Left ventricle myocardium inferior (tissue), 1 donor: Measurements from ENCODE around the gene JDP2. TPM values are rescaled to one million over a fixed set of nuclear protein-coding genes. Genes with fewer than 3 reads are reported as not detected.

ENCODE experiments used
- DNase-seq: peaks from one replicate; pipeline ENCODE4 v3.0.0-alpha.2; 2020
- H3K27ac ChIP-seq: fragments of 200-600 bp; replicated peaks from 2 replicates; pipeline ENCODE4 v1.8.0; 2021
- H3K27me3 ChIP-seq: fragments of 200-600 bp; 2 replicates; pipeline ENCODE4 v1.8.0; 2021; ENCODE audit warnings: low read depth
- H3K36me3 ChIP-seq: fragments of 200-600 bp; 2 replicates; pipeline ENCODE4 v1.8.0; 2021
- H3K4me1 ChIP-seq: fragments of 200-600 bp; 2 replicates; pipeline ENCODE4 v1.8.0; 2021
- H3K4me3 ChIP-seq: fragments of 200-600 bp; 2 replicates; pipeline ENCODE4 v1.8.0; 2021; ENCODE audit warnings: mild to moderate bottlenecking, moderate library complexity
- H3K9me3 ChIP-seq: fragments of 200-600 bp; replicated peaks from 2 replicates; pipeline ENCODE4 v1.8.0; 2021
- intact Hi-C: fragments of 100-400 bp; cut with micrococcal nuclease; formaldehyde crosslinking; loops from one replicate; pipeline ENCODE4 v1.11.0; 2022
- total RNA-seq: library from RNA; stranded (reverse); fragmentation: NEBNext Ultra II Directional; extraction: Animal tissue kit (Norgen Biotek cat#: 25700); gene quantifications from one replicate; pipeline ENCODE4 v1.2.1, GENCODE V29; 2021
- TF ChIP-seq, protein P1 (sequence below): fragments of 200-600 bp; IDR thresholded peaks from 2 replicates; pipeline ENCODE4 v1.8.0; 2021; ENCODE audit warnings: antibody characterized with exemption, mild to moderate bottlenecking, borderline replicate concordance
- donor health status: DM: no; HTN: yes; CAD: no; lungs with severe emphysema.

JDP2 gene
- total RNA-seq, 1 donor from 2014 or later: 21.9 TPM

DNA sequence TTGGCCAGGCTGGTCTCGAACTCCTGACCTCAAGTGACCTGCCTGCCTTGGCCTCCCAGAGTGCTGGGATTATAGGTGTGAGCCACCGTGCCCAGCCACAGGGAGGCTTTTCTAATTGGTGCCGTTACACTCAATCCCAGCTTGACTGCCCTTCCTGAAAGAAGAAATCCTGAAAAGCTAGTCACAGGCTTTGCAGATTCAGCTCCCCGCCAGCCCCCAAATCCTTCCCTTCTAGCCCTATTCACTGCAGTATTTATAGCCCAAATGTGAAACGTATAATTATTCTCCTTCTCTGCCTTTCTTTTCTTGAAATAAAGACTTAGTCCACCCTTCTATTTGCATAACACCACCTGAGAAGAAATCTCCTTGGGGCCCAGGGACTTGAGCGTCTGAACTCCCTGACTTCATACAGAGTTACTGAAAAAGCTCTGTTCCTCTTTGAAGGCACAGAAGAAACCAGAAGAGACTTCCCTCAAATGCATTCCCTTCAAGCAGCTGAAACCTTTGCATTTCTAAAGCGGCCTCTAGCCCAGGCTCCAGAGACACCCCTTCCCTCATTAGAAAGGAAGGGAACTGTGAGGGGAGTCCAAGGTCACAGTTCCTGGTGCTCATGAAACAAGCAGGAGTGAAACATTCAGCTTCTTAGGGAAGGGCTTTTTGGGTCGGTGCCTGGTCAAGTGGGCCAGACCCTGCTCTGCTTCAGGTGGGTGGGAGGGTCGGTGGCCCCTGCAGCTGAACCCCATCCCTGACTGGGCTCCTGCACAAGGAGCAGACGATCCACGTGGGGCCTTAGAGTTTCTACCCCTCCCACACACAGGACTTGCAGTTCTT, 52.2 kb downstream of the JDP2 start:
- Histone ChIP-seq H3K36me3 (peaks cover 7% of the 10 kb centered on the region), H3K4me1 (peaks cover 8% of the 10 kb centered on the region), H3K27me3 (no peaks in the 10 kb centered on the region), H3K27ac (no peak overlapping the region), H3K9me3 (no peaks in the 10 kb centered on the region), H3K4me3 (no peak overlapping the region)
- intact Hi-C loops: loop anchor here (10.0 kb wide), 1 partner anchor 345 kb away; no protein-coding TSS in a partner anchor
- TF ChIP-seq, protein P1, sequence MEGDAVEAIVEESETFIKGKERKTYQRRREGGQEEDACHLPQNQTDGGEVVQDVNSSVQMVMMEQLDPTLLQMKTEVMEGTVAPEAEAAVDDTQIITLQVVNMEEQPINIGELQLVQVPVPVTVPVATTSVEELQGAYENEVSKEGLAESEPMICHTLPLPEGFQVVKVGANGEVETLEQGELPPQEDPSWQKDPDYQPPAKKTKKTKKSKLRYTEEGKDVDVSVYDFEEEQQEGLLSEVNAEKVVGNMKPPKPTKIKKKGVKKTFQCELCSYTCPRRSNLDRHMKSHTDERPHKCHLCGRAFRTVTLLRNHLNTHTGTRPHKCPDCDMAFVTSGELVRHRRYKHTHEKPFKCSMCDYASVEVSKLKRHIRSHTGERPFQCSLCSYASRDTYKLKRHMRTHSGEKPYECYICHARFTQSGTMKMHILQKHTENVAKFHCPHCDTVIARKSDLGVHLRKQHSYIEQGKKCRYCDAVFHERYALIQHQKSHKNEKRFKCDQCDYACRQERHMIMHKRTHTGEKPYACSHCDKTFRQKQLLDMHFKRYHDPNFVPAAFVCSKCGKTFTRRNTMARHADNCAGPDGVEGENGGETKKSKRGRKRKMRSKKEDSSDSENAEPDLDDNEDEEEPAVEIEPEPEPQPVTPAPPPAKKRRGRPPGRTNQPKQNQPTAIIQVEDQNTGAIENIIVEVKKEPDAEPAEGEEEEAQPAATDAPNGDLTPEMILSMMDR: no peak
- DNase-seq: no peak

DNA sequence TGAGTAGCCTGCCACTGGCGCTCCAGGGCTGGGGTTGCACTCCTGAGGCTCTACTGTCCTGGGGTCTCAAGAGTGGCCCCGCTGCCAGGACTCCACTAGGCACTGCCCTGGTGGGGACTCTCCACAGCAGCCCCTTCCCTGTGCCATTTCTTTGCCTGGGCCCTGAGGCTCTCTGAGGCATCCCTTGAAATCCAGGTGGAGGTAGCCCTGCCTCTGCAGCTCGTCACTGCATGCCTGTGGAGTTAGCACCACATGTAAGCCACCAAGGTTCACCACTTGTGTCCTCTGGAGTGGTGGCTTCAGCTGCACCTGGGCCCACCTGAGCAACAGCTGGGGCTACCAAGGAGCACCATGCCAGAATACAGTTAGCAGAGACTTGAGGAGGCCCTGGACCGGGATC, 54.5 kb downstream of the JDP2 start:
- no peaks in the 10 kb centered on the region for H3K4me1 ChIP-seq
- TF ChIP-seq, protein P1: no peak
- intact Hi-C loops: loop anchor here (10.0 kb wide), 1 partner anchor 348 kb away; no protein-coding TSS in a partner anchor
- no peak for DNase-seq
- H3K4me3 ChIP-seq: no peak overlapping the region
- H3K27ac ChIP-seq: no peak overlapping the region
- H3K27me3 ChIP-seq: no peaks in the 10 kb centered on the region
- no peaks in the 10 kb centered on the region for H3K9me3 ChIP-seq
- no peaks in the 10 kb centered on the region for H3K36me3 ChIP-seq

DNA sequence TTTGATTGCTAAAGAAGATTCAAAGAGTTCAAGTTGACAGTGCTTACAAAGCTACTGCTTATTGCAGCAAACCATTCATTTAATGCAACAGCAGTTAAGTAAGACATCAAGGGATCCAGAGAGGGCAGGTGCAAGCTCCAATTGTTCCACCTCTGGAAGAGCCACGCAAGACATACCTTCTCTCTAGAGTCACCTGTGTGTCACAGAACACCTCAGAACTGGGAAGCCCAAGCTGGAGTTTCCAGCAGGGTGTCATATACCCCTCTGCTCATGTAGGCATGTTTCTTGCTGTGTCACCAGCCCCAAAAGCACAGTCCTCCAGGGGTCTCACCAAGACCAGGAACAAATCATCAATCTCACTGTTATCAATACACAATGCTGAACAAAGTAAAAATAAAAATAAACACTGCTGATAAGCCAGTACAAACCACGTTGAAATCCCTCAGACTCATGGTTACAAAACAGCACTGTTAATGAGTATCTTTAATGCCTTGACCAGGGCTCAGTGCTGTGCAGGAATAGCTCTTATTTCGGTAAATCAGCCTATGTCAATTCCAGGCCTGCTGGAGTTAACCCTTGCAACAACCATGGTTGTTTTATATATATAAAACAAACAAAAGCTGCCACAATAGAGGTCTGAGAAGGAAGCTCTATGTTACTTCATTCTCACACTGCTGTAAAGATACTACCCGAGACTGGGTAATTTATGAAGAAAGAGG, 57.0 kb downstream of the JDP2 start:
- intact Hi-C loops: loop anchor here (10.0 kb wide), 1 partner anchor 350 kb away; no protein-coding TSS in a partner anchor
- H3K36me3 ChIP-seq: no peaks in the 10 kb centered on the region
- H3K9me3 ChIP-seq: no peaks in the 10 kb centered on the region
- TF ChIP-seq, protein P1: no peak
- no peak overlapping the region for H3K27ac ChIP-seq
- H3K4me3 ChIP-seq: no peak overlapping the region
- no peak for DNase-seq
- H3K27me3 ChIP-seq: no peaks in the 10 kb centered on the region
- H3K4me1 ChIP-seq: no peaks in the 10 kb centered on the region

DNA sequence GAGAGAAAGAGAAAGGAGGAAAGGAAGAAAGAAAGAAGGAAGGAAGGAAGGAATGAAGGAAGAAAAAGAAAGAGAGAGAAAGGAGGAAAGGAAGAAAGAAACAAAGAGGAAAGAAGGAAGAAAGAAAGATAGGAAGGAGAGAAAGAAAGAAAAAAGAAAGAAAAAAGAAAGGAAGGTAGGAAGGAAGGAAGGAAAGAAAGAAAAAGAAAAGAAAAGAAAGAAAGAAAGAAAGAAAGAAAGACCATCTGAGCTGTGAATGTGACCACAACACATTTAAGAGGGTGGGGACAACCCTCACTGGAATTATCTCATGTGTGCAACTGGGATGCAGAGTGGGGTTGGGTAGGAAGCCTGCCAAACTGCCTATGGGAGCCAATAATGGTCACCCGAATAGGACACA, 58.5 kb downstream of the JDP2 start:
- intact Hi-C loops: loop anchor here (2.0 to 10.0 kb wide), 2 partner anchors 178 to 352 kb away; no protein-coding TSS in a partner anchor
- no peak for DNase-seq
- H3K27me3 ChIP-seq: no peaks in the 10 kb centered on the region
- TF ChIP-seq, protein P1: no peak
- no peak overlapping the region for H3K4me3 ChIP-seq
- no peak overlapping the region for H3K27ac ChIP-seq
- no peaks in the 10 kb centered on the region for H3K9me3 ChIP-seq
- H3K36me3 ChIP-seq: no peaks in the 10 kb centered on the region
- no peaks in the 10 kb centered on the region for H3K4me1 ChIP-seq

DNA sequence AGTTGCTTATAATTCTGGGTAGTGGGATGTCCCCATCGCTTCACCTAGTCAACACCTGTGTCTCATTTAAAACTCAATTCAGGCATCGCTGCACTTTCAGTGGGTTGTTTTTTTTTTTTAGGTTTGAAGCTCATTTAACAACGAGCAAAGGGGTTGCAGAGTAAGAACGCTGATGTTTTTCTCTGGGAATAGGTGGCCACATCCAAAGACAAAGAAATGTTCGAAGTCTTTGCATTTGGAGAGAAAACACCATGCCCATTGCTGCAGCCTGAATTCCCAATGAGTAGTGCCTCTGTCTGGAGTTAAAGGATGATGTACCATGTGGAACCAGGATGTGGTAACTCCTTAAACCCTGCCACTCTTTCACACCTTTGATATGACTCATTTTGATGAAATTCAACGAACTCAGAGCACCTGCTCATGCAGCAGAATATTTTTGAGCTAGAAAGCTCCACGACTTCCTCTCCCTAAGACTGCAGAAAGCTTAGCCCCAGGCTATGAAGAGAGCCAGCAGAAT, 59.4 kb downstream of the JDP2 start:
- TF ChIP-seq, protein P1: no peak
- no peaks in the 10 kb centered on the region for H3K36me3 ChIP-seq
- no peak overlapping the region for H3K27ac ChIP-seq
- no peaks in the 10 kb centered on the region for H3K4me1 ChIP-seq
- intact Hi-C loops: loop anchor here (2.0 to 10.0 kb wide), 2 partner anchors 178 to 352 kb away; no protein-coding TSS in a partner anchor
- H3K27me3 ChIP-seq: no peaks in the 10 kb centered on the region
- no peaks in the 10 kb centered on the region for H3K9me3 ChIP-seq
- DNase-seq: no peak
- H3K4me3 ChIP-seq: no peak overlapping the region
